Astrocyte (in vitro differentiated cells and primary cell): ENCODE measurements around the gene COLEC11.

Experiments
- CTCF ChIP-seq: IDR thresholded peaks from 2 replicates; pipeline ENCODE4 v1.5.1; 2011; ENCODE audit warnings: low read depth, mild to moderate bottlenecking, inconsistent platforms, low read length, moderate library complexity; ENCODE audit not compliant: insufficient read depth
- EZH2 ChIP-seq: IDR thresholded peaks from 2 replicates; pipeline ENCODE4 v1.6.1; 2012; ENCODE audit warnings: mild to moderate bottlenecking, low read length, inconsistent platforms; ENCODE audit not compliant: insufficient read depth

GRCh38 chr2:3619033-3619432, 24.1 kb downstream of the COLEC11 start:
- TF ChIP-seq CTCF (no peak), EZH2 (no peak)
